ENCODE measurements around the gene HDAC9.

HDAC9 gene

GRCh38 chr7:18577096-18577771 is 81.7 kb downstream of the HDAC9 start:
- Histone ChIP-seq H3K27ac (ENCODE audit: insufficient read depth, low read length, poor library complexity, severe bottlenecking) (no peak overlapping the region), H3K9me3 (ENCODE audit: control insufficient read depth, low read length) (no peaks in the 10 kb centered on the region)
- no peak for DNase-seq

DNA sequence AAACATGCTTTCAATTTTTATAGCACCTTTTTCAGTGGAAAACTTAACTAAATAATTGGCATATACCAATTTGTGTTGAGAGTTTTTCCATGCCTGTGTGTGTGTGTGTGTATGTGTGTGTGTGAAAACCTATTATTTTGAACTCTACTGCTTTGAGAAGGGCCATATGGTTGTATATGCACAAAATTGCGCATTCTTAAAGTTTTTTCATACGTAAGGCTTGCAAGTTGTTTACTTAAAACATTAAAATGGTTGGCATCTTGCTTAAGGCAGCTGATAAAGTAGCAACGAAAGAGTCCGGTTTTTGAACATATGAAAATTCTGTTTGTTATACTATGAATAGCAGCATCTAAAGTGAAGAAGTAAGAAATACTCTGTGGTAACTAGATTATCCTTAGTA is 84.1 kb downstream of the HDAC9 start:
- H3K27me3 ChIP-seq (replicated peaks; ENCODE audit: control insufficient read depth, insufficient read depth, low read length, poor library complexity, severe bottlenecking): no peaks in the 10 kb centered on the region
- no peaks in the 10 kb centered on the region for H3K36me3 ChIP-seq (ENCODE audit: control insufficient read depth, insufficient read depth, low read length)
- no peak overlapping the region for H3K4me3 ChIP-seq (ENCODE audit: insufficient read depth, low read depth, low read length, poor library complexity, severe bottlenecking)
- no peaks in the 10 kb centered on the region for H3K4me1 ChIP-seq (ENCODE audit: control insufficient read depth, insufficient read depth, low read length, poor library complexity, severe bottlenecking)
- no peak for DNase-seq
- no peak overlapping the region for H3K27ac ChIP-seq (ENCODE audit: insufficient read depth, low read length, poor library complexity, severe bottlenecking)
- H3K9me3 ChIP-seq (ENCODE audit: control insufficient read depth, low read length): no peaks in the 10 kb centered on the region

More at GRCh38 chr7:18577096-18577771, 81.7 kb downstream of the HDAC9 start:
- Histone ChIP-seq H3K27me3 (replicated peaks; ENCODE audit: control insufficient read depth, insufficient read depth, low read length, poor library complexity, severe bottlenecking) (no peaks in the 10 kb centered on the region), H3K4me1 (ENCODE audit: control insufficient read depth, insufficient read depth, low read length, poor library complexity, severe bottlenecking) (no peaks in the 10 kb centered on the region), H3K36me3 (ENCODE audit: control insufficient read depth, insufficient read depth, low read length) (no peaks in the 10 kb centered on the region), H3K4me3 (ENCODE audit: insufficient read depth, low read depth, low read length, poor library complexity, severe bottlenecking) (no peak overlapping the region)

GRCh38 chr7:18580950-18581349 is 85.4 kb downstream of the HDAC9 start:
- no peak for DNase-seq
- Histone ChIP-seq H3K4me1 (ENCODE audit: control insufficient read depth, insufficient read depth, low read length, poor library complexity, severe bottlenecking) (no peaks in the 10 kb centered on the region), H3K9me3 (ENCODE audit: control insufficient read depth, low read length) (no peaks in the 10 kb centered on the region), H3K4me3 (ENCODE audit: insufficient read depth, low read depth, low read length, poor library complexity, severe bottlenecking) (no peak overlapping the region), H3K36me3 (ENCODE audit: control insufficient read depth, insufficient read depth, low read length) (no peaks in the 10 kb centered on the region), H3K27me3 (replicated peaks; ENCODE audit: control insufficient read depth, insufficient read depth, low read length, poor library complexity, severe bottlenecking) (no peaks in the 10 kb centered on the region), H3K27ac (ENCODE audit: insufficient read depth, low read length, poor library complexity, severe bottlenecking) (no peak overlapping the region)

GRCh38 chr7:18583305-18583704 is 87.8 kb downstream of the HDAC9 start:
- no peak overlapping the region for H3K4me3 ChIP-seq (ENCODE audit: insufficient read depth, low read depth, low read length, poor library complexity, severe bottlenecking)

GRCh38 chr7:18590241-18590640 is 94.7 kb downstream of the HDAC9 start:
- DNase-seq: no peak
- Histone ChIP-seq H3K4me3 (ENCODE audit: insufficient read depth, low read depth, low read length, poor library complexity, severe bottlenecking) (no peak overlapping the region), H3K27ac (ENCODE audit: insufficient read depth, low read length, poor library complexity, severe bottlenecking) (no peak overlapping the region), H3K4me1 (ENCODE audit: control insufficient read depth, insufficient read depth, low read length, poor library complexity, severe bottlenecking) (no peaks in the 10 kb centered on the region), H3K27me3 (replicated peaks; ENCODE audit: control insufficient read depth, insufficient read depth, low read length, poor library complexity, severe bottlenecking) (no peaks in the 10 kb centered on the region), H3K36me3 (ENCODE audit: control insufficient read depth, insufficient read depth, low read length) (no peaks in the 10 kb centered on the region), H3K9me3 (ENCODE audit: control insufficient read depth, low read length) (no peaks in the 10 kb centered on the region)

More at GRCh38 chr7:18583305-18583704, 87.8 kb downstream of the HDAC9 start:
- no peaks in the 10 kb centered on the region for H3K4me1 ChIP-seq (ENCODE audit: control insufficient read depth, insufficient read depth, low read length, poor library complexity, severe bottlenecking)
- no peaks in the 10 kb centered on the region for H3K9me3 ChIP-seq (ENCODE audit: control insufficient read depth, low read length)
- no peak overlapping the region for H3K27ac ChIP-seq (ENCODE audit: insufficient read depth, low read length, poor library complexity, severe bottlenecking)
- H3K27me3 ChIP-seq (replicated peaks; ENCODE audit: control insufficient read depth, insufficient read depth, low read length, poor library complexity, severe bottlenecking): no peaks in the 10 kb centered on the region
- H3K36me3 ChIP-seq (ENCODE audit: control insufficient read depth, insufficient read depth, low read length): no peaks in the 10 kb centered on the region
- DNase-seq: no peak

DNA sequence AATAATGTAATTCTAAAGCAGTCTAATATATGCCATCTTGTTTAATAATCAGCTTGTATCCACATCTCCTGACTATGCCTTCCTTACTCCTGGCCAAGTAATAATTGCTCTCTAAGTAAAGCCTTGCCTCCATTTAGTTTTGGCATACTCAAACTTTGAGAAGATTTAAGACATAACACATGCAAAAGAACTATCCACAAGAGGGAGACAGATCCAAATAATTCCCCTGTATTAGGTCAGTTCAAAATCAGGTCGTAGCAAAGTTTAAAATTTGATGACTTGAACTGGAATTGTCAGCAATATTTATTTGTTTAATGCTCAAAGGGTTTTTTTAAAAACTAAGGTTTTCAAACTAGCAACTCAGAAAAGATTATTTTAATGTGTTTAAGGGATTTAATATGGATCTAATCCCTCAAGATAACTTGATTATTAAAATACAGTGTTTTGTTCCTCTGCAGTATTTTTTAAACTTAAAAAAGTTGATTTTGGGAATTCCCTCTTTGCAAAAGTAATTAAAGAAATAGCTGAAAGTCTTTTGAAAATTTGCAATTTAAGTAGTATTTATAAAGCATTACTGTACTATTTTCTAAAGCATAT is 95.3 kb downstream of the HDAC9 start:
- Histone ChIP-seq H3K4me1 (ENCODE audit: control insufficient read depth, insufficient read depth, low read length, poor library complexity, severe bottlenecking) (no peaks in the 10 kb centered on the region), H3K27ac (ENCODE audit: insufficient read depth, low read length, poor library complexity, severe bottlenecking) (no peak overlapping the region), H3K9me3 (ENCODE audit: control insufficient read depth, low read length) (no peaks in the 10 kb centered on the region), H3K27me3 (replicated peaks; ENCODE audit: control insufficient read depth, insufficient read depth, low read length, poor library complexity, severe bottlenecking) (no peaks in the 10 kb centered on the region), H3K4me3 (ENCODE audit: insufficient read depth, low read depth, low read length, poor library complexity, severe bottlenecking) (no peak overlapping the region), H3K36me3 (ENCODE audit: control insufficient read depth, insufficient read depth, low read length) (no peaks in the 10 kb centered on the region)
- DNase-seq: no peak

- Histone ChIP-seq H3K36me3 (ENCODE audit: control insufficient read depth, insufficient read depth, low read length) (no peaks in the 10 kb centered on the region), H3K9me3 (ENCODE audit: control insufficient read depth, low read length) (no peaks in the 10 kb centered on the region), H3K4me3 (ENCODE audit: insufficient read depth, low read depth, low read length, poor library complexity, severe bottlenecking) (no peak overlapping the region), H3K27ac (ENCODE audit: insufficient read depth, low read length, poor library complexity, severe bottlenecking) (no peak overlapping the region), H3K27me3 (replicated peaks; ENCODE audit: control insufficient read depth, insufficient read depth, low read length, poor library complexity, severe bottlenecking) (no peaks in the 10 kb centered on the region), H3K4me1 (ENCODE audit: control insufficient read depth, insufficient read depth, low read length, poor library complexity, severe bottlenecking) (no peaks in the 10 kb centered on the region)
- no peak for DNase-seq
Measured at GRCh38 chr7:18593602-18594279, 98.2 kb downstream of the HDAC9 start.

- no peak for DNase-seq
- H3K4me1 ChIP-seq (ENCODE audit: control insufficient read depth, insufficient read depth, low read length, poor library complexity, severe bottlenecking): no peaks in the 10 kb centered on the region
- H3K9me3 ChIP-seq (ENCODE audit: control insufficient read depth, low read length): no peaks in the 10 kb centered on the region
- no peaks in the 10 kb centered on the region for H3K36me3 ChIP-seq (ENCODE audit: control insufficient read depth, insufficient read depth, low read length)
- H3K4me3 ChIP-seq (ENCODE audit: insufficient read depth, low read depth, low read length, poor library complexity, severe bottlenecking): no peak overlapping the region
- no peak overlapping the region for H3K27ac ChIP-seq (ENCODE audit: insufficient read depth, low read length, poor library complexity, severe bottlenecking)
- H3K27me3 ChIP-seq (replicated peaks; ENCODE audit: control insufficient read depth, insufficient read depth, low read length, poor library complexity, severe bottlenecking): no peaks in the 10 kb centered on the region
Measured at GRCh38 chr7:18597754-18598153, 102.2 kb downstream of the HDAC9 start.

DNA sequence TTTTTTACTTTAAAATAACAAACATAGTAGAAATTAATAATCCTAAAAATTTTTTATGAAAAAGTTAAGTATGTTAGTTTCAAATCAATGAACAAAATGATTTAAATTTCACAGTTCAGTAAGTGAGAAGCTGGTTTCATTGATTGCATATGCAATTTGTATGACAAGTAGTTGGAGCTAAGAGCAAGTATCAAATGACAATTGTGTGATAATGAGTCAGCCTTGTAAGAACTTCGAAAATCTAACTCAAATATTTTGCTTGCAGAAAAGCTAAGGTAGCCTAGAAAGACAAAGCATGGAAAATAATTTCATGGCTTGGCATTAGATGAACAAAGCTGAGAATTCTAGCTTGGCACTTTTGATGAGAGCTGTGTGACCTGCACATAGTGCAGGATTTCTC is 111.5 kb downstream of the HDAC9 start:
- H3K9me3 ChIP-seq (ENCODE audit: control insufficient read depth, low read length): no peaks in the 10 kb centered on the region
- no peak overlapping the region for H3K27ac ChIP-seq (ENCODE audit: insufficient read depth, low read length, poor library complexity, severe bottlenecking)
- H3K4me3 ChIP-seq (ENCODE audit: insufficient read depth, low read depth, low read length, poor library complexity, severe bottlenecking): no peak overlapping the region
- DNase-seq: no peak
- no peaks in the 10 kb centered on the region for H3K27me3 ChIP-seq (replicated peaks; ENCODE audit: control insufficient read depth, insufficient read depth, low read length, poor library complexity, severe bottlenecking)
- no peaks in the 10 kb centered on the region for H3K36me3 ChIP-seq (ENCODE audit: control insufficient read depth, insufficient read depth, low read length)
- no peaks in the 10 kb centered on the region for H3K4me1 ChIP-seq (ENCODE audit: control insufficient read depth, insufficient read depth, low read length, poor library complexity, severe bottlenecking)

DNA sequence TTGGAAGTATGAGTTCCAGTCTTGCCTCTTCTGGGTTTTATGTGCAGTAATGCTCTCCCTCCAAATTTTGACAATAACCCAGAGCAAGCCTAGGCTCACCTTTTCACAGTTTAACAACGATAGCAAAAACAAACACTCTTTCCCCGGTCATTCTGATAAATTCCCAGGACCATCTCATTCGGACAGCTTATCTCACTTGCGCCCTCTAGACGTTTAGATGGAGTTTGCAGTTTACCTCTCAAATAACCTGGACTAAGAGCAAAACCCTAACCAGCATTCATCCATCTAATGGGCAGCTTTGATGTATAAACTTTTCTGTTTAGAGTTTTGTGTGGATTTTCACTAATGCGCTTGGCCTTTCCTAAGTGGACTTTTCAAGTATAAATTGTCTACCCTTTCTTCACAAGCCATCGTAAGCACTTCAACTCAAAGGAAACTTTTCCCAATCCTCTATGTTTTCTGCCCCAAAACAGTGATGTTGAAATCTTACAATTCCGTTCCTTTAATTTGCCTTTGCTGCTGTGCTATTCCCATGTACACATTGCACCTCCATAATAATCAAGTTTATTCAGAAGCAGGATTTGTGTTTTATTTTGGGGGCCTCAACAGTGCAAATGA is 114.9 kb downstream of the HDAC9 start:
- no peak for DNase-seq
- Histone ChIP-seq H3K4me3 (ENCODE audit: insufficient read depth, low read depth, low read length, poor library complexity, severe bottlenecking) (no peak overlapping the region), H3K27me3 (replicated peaks; ENCODE audit: control insufficient read depth, insufficient read depth, low read length, poor library complexity, severe bottlenecking) (no peaks in the 10 kb centered on the region), H3K36me3 (ENCODE audit: control insufficient read depth, insufficient read depth, low read length) (no peaks in the 10 kb centered on the region), H3K27ac (ENCODE audit: insufficient read depth, low read length, poor library complexity, severe bottlenecking) (no peak overlapping the region), H3K9me3 (ENCODE audit: control insufficient read depth, low read length) (no peaks in the 10 kb centered on the region), H3K4me1 (ENCODE audit: control insufficient read depth, insufficient read depth, low read length, poor library complexity, severe bottlenecking) (no peaks in the 10 kb centered on the region)
